A673 (cell line): ENCODE measurements around the gene APLP2. TPM values are rescaled to one million over a fixed set of nuclear protein-coding genes. Genes with fewer than 3 reads are reported as not detected.

Experiments used
- BruUV-seq: library from RNA; stranded (reverse); fragments of 400-500 nt; replicated peaks from 2 replicates; lab custom pipeline; 2021; lab: Mats Ljungman, UMichigan
- CTCF ChIA-PET: fragments of 300-600 bp; sonication (Branson Sonifier 250); formaldehyde crosslinking; loops from one replicate; lab custom pipeline; 2022; ENCODE audit warnings: antibody characterized with exemption; lab: Charles Lee
- POLR2A ChIA-PET: fragments of 300-600 bp; sonication (Branson Sonifier 250); formaldehyde crosslinking; loops from one replicate; lab custom pipeline; 2022; ENCODE audit warnings: antibody characterized with exemption; ENCODE audit not compliant: low non-redundant PET; lab: Charles Lee
- DNase-seq: peaks from one replicate; pipeline ENCODE4 v3.0.0-alpha.2; 2015; ENCODE audit warnings: low spot score
- H3K27ac ChIP-seq: fragments of 200-600 bp; sonication (generic); 2 replicates; pipeline ENCODE4 v1.5.1; 2016; ENCODE audit warnings: mixed run types, low read depth, mild to moderate bottlenecking, mixed read lengths, antibody characterized with exemption, low read length; ENCODE audit not compliant: poor library complexity, severe bottlenecking
- H3K27me3 ChIP-seq: fragments of 200-600 bp; sonication (generic); replicated peaks from 2 replicates; pipeline ENCODE4 v1.6.1; 2017; ENCODE audit warnings: mixed run types, low read depth, mild to moderate bottlenecking, mixed read lengths, antibody characterized with exemption, low read length; ENCODE audit not compliant: insufficient read depth, poor library complexity
- H3K36me3 ChIP-seq: fragments of 200-600 bp; sonication (generic); 2 replicates; pipeline ENCODE4 v1.6.1; 2016; ENCODE audit warnings: mixed run types, mild to moderate bottlenecking, mixed read lengths, antibody characterized with exemption, low read length; ENCODE audit not compliant: insufficient read depth, poor library complexity, severe bottlenecking
- H3K4me1 ChIP-seq: fragments of 200-600 bp; sonication (generic); 2 replicates; pipeline ENCODE4 v1.6.1; 2017; ENCODE audit warnings: mixed run types, mild to moderate bottlenecking, mixed read lengths, antibody characterized with exemption, low read length; ENCODE audit not compliant: insufficient read depth, poor library complexity, severe bottlenecking
- H3K4me3 ChIP-seq: fragments of 200-600 bp; sonication (generic); 2 replicates; pipeline ENCODE4 v1.5.1; 2016; ENCODE audit warnings: low read depth, mixed run types, mild to moderate bottlenecking, mixed read lengths, low read length; ENCODE audit not compliant: poor library complexity, severe bottlenecking
- H3K9me3 ChIP-seq: fragments of 200-600 bp; sonication (generic); 2 replicates; pipeline ENCODE4 v1.6.1; 2016; ENCODE audit warnings: mixed run types, low read depth, mild to moderate bottlenecking, mixed read lengths, antibody characterized with exemption, low read length; ENCODE audit not compliant: poor library complexity, severe bottlenecking
- CTCF ChIP-seq: fragments of 300-800, 200-600 bp; sonication (generic); conservative IDR thresholded peaks from 2 replicates; pipeline ENCODE4 v1.5.1; 2017; ENCODE audit warnings: low read depth, mild to moderate bottlenecking, antibody characterized with exemption, low read length, moderate library complexity, mixed read lengths
- EZH2 ChIP-seq: fragments of 200-600 bp; sonication (generic); IDR thresholded peaks from 2 replicates; pipeline ENCODE4 v1.6.1; 2017; ENCODE audit warnings: borderline replicate concordance, low read depth, mild to moderate bottlenecking, mixed read lengths, antibody characterized with exemption, low read length; ENCODE audit not compliant: poor library complexity, severe bottlenecking
- intact Hi-C: fragments of 100-400 bp; cut with micrococcal nuclease; formaldehyde crosslinking; loops from one replicate; pipeline ENCODE4 v1.10.0; 2022; ENCODE audit not compliant: unreplicated experiment
- total RNA-seq: library from RNA; stranded (reverse); gene quantifications from 2 replicates; pipeline ENCODE4 v1.2.3, GENCODE V29; 2021

Gene APLP2
- total RNA-seq, 1 experiment from 2014 or later: 175 TPM

DNA sequence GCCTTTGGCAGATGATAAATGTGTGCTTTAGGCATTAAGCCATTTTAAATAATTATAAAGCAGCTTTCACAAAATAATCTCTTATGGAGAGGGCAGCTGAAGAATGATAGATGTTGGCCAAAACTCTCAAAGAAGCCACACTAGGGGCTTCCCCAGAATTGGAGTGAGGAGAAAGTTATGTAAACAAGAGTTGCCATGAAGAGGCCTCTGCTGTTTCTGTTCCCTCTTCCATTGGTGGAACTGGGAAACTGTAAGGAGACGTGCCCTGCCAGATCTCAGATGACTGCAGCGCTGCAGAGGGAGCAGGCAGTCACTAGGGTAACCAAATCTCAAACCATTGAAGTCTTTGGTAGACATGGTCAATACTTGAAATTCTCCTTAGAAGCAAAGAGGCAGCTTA lies 19.4 kb upstream of the APLP2 start:
- H3K27me3 ChIP-seq: no peaks in the 10 kb centered on the region
- DNase-seq: no peak
- no peaks in the 10 kb centered on the region for H3K9me3 ChIP-seq
- H3K36me3 ChIP-seq: no peaks in the 10 kb centered on the region
- H3K27ac ChIP-seq: no peak overlapping the region
- H3K4me1 ChIP-seq: no peaks in the 10 kb centered on the region
- CTCF ChIA-PET: no interaction called here
- POLR2A ChIA-PET: no interaction called here
- intact Hi-C loops: no loop called here
- H3K4me3 ChIP-seq: no peak overlapping the region
- BruUV-seq: no TSS peak
- no peak for TF ChIP-seq EZH2
- TF ChIP-seq CTCF: no peak

DNA sequence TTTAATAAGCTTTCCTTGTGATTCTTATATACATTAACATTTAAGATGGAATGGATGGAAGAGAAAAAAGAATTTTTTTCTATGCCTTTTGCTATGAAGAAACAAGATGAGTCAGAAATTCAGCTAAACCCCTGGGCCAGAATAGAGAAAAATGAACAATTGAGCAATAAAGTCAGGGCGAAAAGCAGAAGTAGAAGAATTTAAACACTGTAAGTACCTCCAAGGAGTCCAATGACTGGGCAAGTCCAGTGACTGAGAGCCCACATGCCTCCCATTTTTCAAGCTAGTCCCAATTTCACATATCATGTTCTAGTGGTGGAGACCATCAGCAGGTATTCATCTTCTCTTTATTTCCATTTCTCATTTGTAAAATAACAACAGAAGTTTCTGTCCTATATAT lies 18.6 kb upstream of the APLP2 start:
- ChIA-PET CTCF (no interaction called here), POLR2A (no interaction called here)
- Histone ChIP-seq H3K27me3 (peaks cover 4% of the 10 kb centered on the region), H3K27ac (no peak overlapping the region), H3K9me3 (no peaks in the 10 kb centered on the region), H3K4me3 (no peak overlapping the region), H3K4me1 (no peaks in the 10 kb centered on the region), H3K36me3 (no peaks in the 10 kb centered on the region)
- BruUV-seq: no TSS peak
- intact Hi-C loops: no loop called here
- no peak for TF ChIP-seq CTCF
- TF ChIP-seq EZH2: no peak
- no peak for DNase-seq

- ChIA-PET POLR2A (no interaction called here), CTCF (no interaction called here)
- H3K4me3 ChIP-seq: no peak overlapping the region
- no peak for DNase-seq
- no peak for TF ChIP-seq CTCF
- no peak for TF ChIP-seq EZH2
- BruUV-seq: no TSS peak
- H3K36me3 ChIP-seq: no peaks in the 10 kb centered on the region
- no peaks in the 10 kb centered on the region for H3K4me1 ChIP-seq
- intact Hi-C loops: no loop called here
- no peaks in the 10 kb centered on the region for H3K9me3 ChIP-seq
- H3K27ac ChIP-seq: no peak overlapping the region
- H3K27me3 ChIP-seq: peaks cover 19% of the 10 kb centered on the region
Measured at GRCh38 chr11:130052567-130052966, 17.1 kb upstream of the APLP2 start.
